WTC11 (cell line): ENCODE results near the gene ETV6. TPM values are rescaled to one million over a fixed set of nuclear protein-coding genes. Genes with fewer than 3 reads are reported as not detected.

Experiments used
- ATAC-seq: fragments of 200-7000 bp; cut with Tn5 transposase; 2 replicates; pipeline ENCODE4 v1.10.0; 2021; ENCODE audit warnings: mild to moderate bottlenecking, moderate library complexity
- CTCF ChIA-PET: fragments of 300-600 bp; sonication (Branson Sonifier 250); formaldehyde crosslinking; loops from one replicate; lab custom pipeline; 2021; ENCODE audit warnings: antibody characterized with exemption; lab: Charles Lee
- POLR2A ChIA-PET: fragments of 350-600 bp; sonication (Branson Sonifier 250); formaldehyde crosslinking; loops from one replicate; lab custom pipeline; 2021; ENCODE audit warnings: antibody characterized with exemption; lab: Charles Lee
- DNase-seq: peaks from one replicate; pipeline ENCODE4 v3.0.0; 2021; ENCODE audit warnings: low spot score
- H3K27ac Mint-ChIP-seq: 2 replicates; pipeline ENCODE4 v1.8.0; 2021; ENCODE audit warnings: mixed read lengths
- H3K27me3 Mint-ChIP-seq: 2 replicates; pipeline ENCODE4 v1.8.0; 2021; ENCODE audit warnings: low read depth, mild to moderate bottlenecking, moderate library complexity, mixed read lengths
- H3K36me3 Mint-ChIP-seq: 2 replicates; pipeline ENCODE4 v1.8.0; 2021; ENCODE audit warnings: mixed read lengths
- H3K4me1 Mint-ChIP-seq: 2 replicates; pipeline ENCODE4 v1.8.0; 2022; ENCODE audit warnings: mixed read lengths
- H3K4me3 Mint-ChIP-seq: 2 replicates; pipeline ENCODE4 v1.8.0; 2021; ENCODE audit warnings: mild to moderate bottlenecking, moderate library complexity, mixed read lengths
- H3K9me3 Mint-ChIP-seq: 2 replicates; pipeline ENCODE4 v1.8.0; 2021; ENCODE audit warnings: mixed read lengths
- AFF4 ChIP-seq: sonication (generic); formaldehyde crosslinking; IDR thresholded peaks from 2 replicates; pipeline ENCODE4 v1.8.1; 2023; ENCODE audit warnings: mild to moderate bottlenecking, missing genetic modification reagents, borderline replicate concordance
- AR ChIP-seq: fragments of 250-450 bp; sonication (Bioruptor Pico); IDR thresholded peaks from 2 replicates; pipeline ENCODE4 v1.9.0; 2021; ENCODE audit warnings: mild to moderate bottlenecking
- NFE2L1 ChIP-seq: sonication (generic); formaldehyde crosslinking; IDR thresholded peaks from 2 replicates; pipeline ENCODE4 v1.8.1; 2023; ENCODE audit warnings: missing genetic modification reagents
- OVOL2 ChIP-seq: fragments of 250-450 bp; sonication (Bioruptor Pico); IDR thresholded peaks from 2 replicates; pipeline ENCODE4 v1.9.0; 2021; ENCODE audit warnings: mild to moderate bottlenecking, borderline replicate concordance
- PRRX2 ChIP-seq: fragments of 250-450 bp; sonication (Bioruptor Pico); IDR thresholded peaks from 2 replicates; pipeline ENCODE4 v1.8.0; 2021; ENCODE audit warnings: mild to moderate bottlenecking
- ZNF532 ChIP-seq: fragments of 250-450 bp; sonication (Bioruptor Pico); IDR thresholded peaks from 2 replicates; pipeline ENCODE4 v1.9.0; 2021; ENCODE audit warnings: mild to moderate bottlenecking, borderline replicate concordance
- ZNF671 ChIP-seq: fragments of 250-450 bp; sonication (Bioruptor Pico); IDR thresholded peaks from 2 replicates; pipeline ENCODE4 v1.8.0; 2021; ENCODE audit warnings: mild to moderate bottlenecking
- total RNA-seq: library from RNA; stranded (reverse); gene quantifications from 3 replicates; pipeline ENCODE4 v1.2.3, GENCODE V29; 2021
- TF ChIP-seq, protein P1 (sequence below): fragments of 250-450 bp; sonication (Bioruptor Pico); IDR thresholded peaks from 2 replicates; pipeline ENCODE4 v2.1.2; 2022; ENCODE audit warnings: mild to moderate bottlenecking, moderate library complexity
- TF ChIP-seq, protein P2 (sequence below): fragments of 250-450 bp; sonication (Bioruptor Pico); conservative IDR thresholded peaks from 2 replicates; pipeline ENCODE4 v1.9.0; 2021; ENCODE audit warnings: mild to moderate bottlenecking

Gene ETV6
- total RNA-seq, 1 experiment from 2014 or later = 23.5 TPM

DNA sequence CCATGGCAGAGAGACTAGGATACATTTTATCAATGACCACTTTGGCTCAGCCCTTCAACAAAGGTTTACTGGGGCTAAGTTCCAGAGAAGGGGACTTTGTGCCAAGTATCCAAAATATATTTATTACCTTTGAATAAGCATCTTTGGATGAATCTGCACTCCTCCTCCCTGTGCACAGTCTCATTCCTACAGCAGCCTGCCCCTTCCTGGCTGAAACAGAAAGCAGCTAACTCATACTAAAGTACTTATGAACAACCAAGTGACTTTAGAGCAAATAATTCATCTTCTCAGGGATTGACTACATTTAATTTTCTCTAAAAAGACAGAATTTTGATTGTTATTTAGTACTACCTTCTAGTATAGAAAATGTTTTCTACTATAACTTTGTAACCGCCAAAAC is 47.8 kb upstream of the ETV6 start:
- peaks cover 50% of the 10 kb centered on the region for H3K4me1 Mint-ChIP-seq
- ChIA-PET CTCF (interaction anchor here (0.9 kb wide), 1 partner anchor 15 kb away, joined by 3 read pairs; no protein-coding TSS in a partner anchor), POLR2A (no interaction called here)
- ATAC-seq (no peak), DNase-seq (no peak)
- H3K4me3 Mint-ChIP-seq = no peak overlapping the region
- no peaks in the 10 kb centered on the region for H3K9me3 Mint-ChIP-seq
- no peaks in the 10 kb centered on the region; the same call in 1 of the 2 replicates for H3K27me3 Mint-ChIP-seq
- no peak overlapping the region for H3K27ac Mint-ChIP-seq
- no peaks in the 10 kb centered on the region for H3K36me3 Mint-ChIP-seq
- TF ChIP-seq, protein P1, sequence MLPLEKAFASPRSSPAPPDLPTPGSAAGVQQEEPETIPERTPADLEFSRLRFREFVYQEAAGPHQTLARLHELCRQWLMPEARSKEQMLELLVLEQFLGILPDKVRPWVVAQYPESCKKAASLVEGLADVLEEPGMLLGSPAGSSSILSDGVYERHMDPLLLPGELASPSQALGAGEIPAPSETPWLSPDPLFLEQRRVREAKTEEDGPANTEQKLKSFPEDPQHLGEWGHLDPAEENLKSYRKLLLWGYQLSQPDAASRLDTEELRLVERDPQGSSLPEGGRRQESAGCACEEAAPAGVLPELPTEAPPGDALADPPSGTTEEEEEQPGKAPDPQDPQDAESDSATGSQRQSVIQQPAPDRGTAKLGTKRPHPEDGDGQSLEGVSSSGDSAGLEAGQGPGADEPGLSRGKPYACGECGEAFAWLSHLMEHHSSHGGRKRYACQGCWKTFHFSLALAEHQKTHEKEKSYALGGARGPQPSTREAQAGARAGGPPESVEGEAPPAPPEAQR (CRISPR knock-in tag) = no peak
- TF ChIP-seq NFE2L1 (CRISPR knock-in tag) (no peak), OVOL2 (CRISPR knock-in tag) (no peak), PRRX2 (CRISPR knock-in tag) (no peak), ZNF671 (CRISPR knock-in tag) (no peak), ZNF532 (CRISPR knock-in tag) (no peak), AFF4 (CRISPR knock-in tag) (no peak), AR (CRISPR knock-in tag) (no peak)
- TF ChIP-seq, protein P2, sequence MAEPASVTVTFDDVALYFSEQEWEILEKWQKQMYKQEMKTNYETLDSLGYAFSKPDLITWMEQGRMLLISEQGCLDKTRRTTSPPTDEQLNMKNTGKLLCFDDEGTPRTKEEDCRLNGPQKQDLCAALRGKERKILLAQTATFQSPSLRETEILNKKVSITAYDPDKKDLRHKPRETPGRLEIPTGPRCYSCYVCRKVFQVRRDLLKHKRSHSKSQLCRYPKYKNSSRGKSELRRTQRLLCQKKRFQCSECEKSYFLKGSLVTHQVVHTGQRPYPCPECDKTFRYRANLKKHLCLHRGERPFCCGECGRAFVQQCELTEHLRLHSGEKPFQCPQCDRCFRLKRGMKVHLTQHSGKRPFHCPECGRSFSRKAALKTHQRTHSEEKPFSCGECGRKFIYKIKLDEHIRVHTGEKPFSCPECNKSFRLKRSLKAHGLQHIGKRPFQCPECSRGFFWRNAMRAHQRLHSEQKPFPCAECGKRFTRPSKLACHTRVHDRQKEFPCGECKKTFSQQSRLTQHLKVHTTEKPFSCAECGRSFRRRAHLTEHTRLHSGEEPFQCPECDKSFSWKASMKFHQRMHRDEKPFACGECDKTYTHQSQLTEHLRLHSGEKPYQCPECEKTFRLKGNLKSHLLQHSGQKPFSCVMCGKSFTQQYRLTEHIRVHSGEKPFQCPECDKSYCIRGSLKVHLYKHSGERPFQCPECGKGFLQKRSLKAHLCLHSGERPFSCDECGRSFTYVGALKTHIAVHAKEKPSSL (CRISPR knock-in tag) = no peak
